SK-N-SH (cell line): Measurements from ENCODE around the gene MTREX. TPM values are rescaled to one million over a fixed set of nuclear protein-coding genes. Genes with fewer than 3 reads are reported as not detected.

Experiments used
- CTCF ChIA-PET: fragments of 300-600, 350-600 bp; formaldehyde crosslinking; extraction: SDS; loops from one replicate; lab custom pipeline; 2021; lab: Yijun Ruan, JAX
- POLR2A ChIA-PET: fragments of 350-600 bp; sonication (Branson Sonifier 250); formaldehyde crosslinking; extraction: SDS; loops from one replicate; lab custom pipeline; 2020; ENCODE audit warnings: antibody characterized with exemption, inconsistent platforms; lab: Yijun Ruan, JAX
- DNase-seq: peaks from one replicate; pipeline ENCODE4 v3.0.0; 2012
- H2AFZ ChIP-seq: fragments of 200-600 bp; sonication (generic); 2 replicates; pipeline ENCODE4 v1.8.1; 2016; ENCODE audit warnings: antibody characterized with exemption, mild to moderate bottlenecking, low read depth
- H3F3A ChIP-seq: fragments of 200-600 bp; sonication (generic); replicated peaks from 2 replicates; pipeline ENCODE3; 2016; ENCODE audit warnings: antibody characterized with exemption, mild to moderate bottlenecking; ENCODE audit not compliant: insufficient read depth
- H3K27ac ChIP-seq, 2 experiments: fragments of 200-500 bp in 1 of 2; fragments of 200-600 bp in 1 of 2; sonication (Bioruptor generic) in 1 of 2; sonication (generic), shearing (Covaris generic) in 1 of 2; 2 replicates each; pipeline versions ENCODE4 v1.5.1 to v1.6.1; 2014 to 2016; ENCODE audit warnings: low read depth in 2 of 2, inconsistent platforms in 1 of 2, low read length in 1 of 2, mild to moderate bottlenecking in 1 of 2, mixed read lengths in 1 of 2
- H3K27me3 ChIP-seq: fragments of 200-600 bp; sonication (generic), shearing (Covaris generic); 2 replicates; pipeline ENCODE4 v1.6.1; 2016; ENCODE audit warnings: mixed run types; ENCODE audit not compliant: insufficient read depth
- H3K36me3 ChIP-seq, 2 experiments: fragments of 200-500 bp in 1 of 2; fragments of 200-600 bp in 1 of 2; sonication (Bioruptor generic) in 1 of 2; sonication (generic) in 1 of 2; replicated peaks in 1 of 2; 2 replicates each; pipeline versions ENCODE3 to v1.5.1; 2014 to 2016; ENCODE audit warnings: low read length in 1 of 2, mild to moderate bottlenecking in 1 of 2; ENCODE audit not compliant: insufficient read depth in 2 of 2, control insufficient read depth in 1 of 2
- H3K4me1 ChIP-seq, 2 experiments: fragments of 200-500 bp in 1 of 2; fragments of 200-600 bp in 1 of 2; sonication (Bioruptor generic) in 1 of 2; sonication (generic), shearing (Covaris generic) in 1 of 2; 2 replicates each; pipeline versions ENCODE4 v1.5.1 to v1.6.1; 2014 to 2016; ENCODE audit warnings: low read depth in 1 of 2, low read length in 1 of 2, mixed run types in 1 of 2; ENCODE audit not compliant: insufficient read depth in 2 of 2, control insufficient read depth in 1 of 2
- H3K4me2 ChIP-seq: fragments of 200-600 bp; sonication (generic), shearing (Covaris generic); 2 replicates; pipeline ENCODE4 v1.6.1; 2017; ENCODE audit warnings: mixed run types
- H3K4me3 ChIP-seq, 2 experiments: fragments of 200-500 bp in 1 of 2; fragments of 200-600 bp in 1 of 2; sonication (Bioruptor generic) in 1 of 2; sonication (generic), shearing (Covaris generic) in 1 of 2; 2 replicates each; pipeline versions ENCODE4 v1.5.1 to v1.8.1; 2014 to 2016; ENCODE audit warnings: low read depth in 2 of 2, inconsistent platforms in 1 of 2, low read length in 1 of 2, mild to moderate bottlenecking in 1 of 2, mixed read lengths in 1 of 2, moderate library complexity in 1 of 2
- H3K79me2 ChIP-seq: fragments of 200-600 bp; sonication (generic); 2 replicates; pipeline ENCODE4 v1.8.1; 2017; ENCODE audit warnings: mild to moderate bottlenecking; ENCODE audit not compliant: insufficient read depth
- H3K9ac ChIP-seq: fragments of 200-600 bp; sonication (generic); 2 replicates; pipeline ENCODE4 v1.6.1; 2017; ENCODE audit warnings: mixed run types
- H3K9me2 ChIP-seq: fragments of 200-600 bp; sonication (generic); 2 replicates; pipeline ENCODE4 v1.6.1; 2017; ENCODE audit warnings: mixed run types
- H3K9me3 ChIP-seq: fragments of 200-600 bp; sonication (generic); 2 replicates; pipeline ENCODE4 v1.6.1; 2017; ENCODE audit warnings: mixed run types, mild to moderate bottlenecking, moderate library complexity
- H4K20me1 ChIP-seq: fragments of 200-600 bp; sonication (generic); 2 replicates; pipeline ENCODE4 v1.6.1; 2017; ENCODE audit warnings: mild to moderate bottlenecking, mixed run types; ENCODE audit not compliant: insufficient read depth
- CHD2 ChIP-seq: fragments of 150-350 bp; IDR thresholded peaks from 2 replicates; pipeline ENCODE4 v1.6.1; 2018; ENCODE audit warnings: low read length; ENCODE audit not compliant: partially characterized antibody
- ELF1 ChIP-seq: IDR thresholded peaks from 2 replicates; pipeline ENCODE4 v1.4.0; 2012
- EZH2phosphoT487 ChIP-seq: fragments of 200-600 bp; sonication (generic); IDR thresholded peaks from 2 replicates; pipeline ENCODE4 v1.6.1; 2017; ENCODE audit warnings: low read depth, mixed run types, mild to moderate bottlenecking, antibody characterized with exemption, moderate library complexity, borderline replicate concordance
- FOSL2 ChIP-seq: IDR thresholded peaks from 2 replicates; pipeline ENCODE4 v1.4.0; 2012; ENCODE audit warnings: low read depth, mild to moderate bottlenecking, moderate library complexity, borderline replicate concordance
- FOXJ3 ChIP-seq: sonication (generic); formaldehyde crosslinking; IDR thresholded peaks from 2 replicates; pipeline ENCODE4 v1.5.1; 2020; ENCODE audit warnings: mild to moderate bottlenecking, missing genetic modification reagents
- GABPA ChIP-seq: IDR thresholded peaks from 2 replicates; pipeline ENCODE4 v1.4.0; 2012; ENCODE audit warnings: low read depth, mild to moderate bottlenecking
- JUND ChIP-seq: IDR thresholded peaks from 2 replicates; pipeline ENCODE4 v1.4.0; 2012
- MEF2A ChIP-seq: IDR thresholded peaks from 2 replicates; pipeline ENCODE4 v1.4.0; 2012; ENCODE audit warnings: low read depth, borderline replicate concordance
- MXI1 ChIP-seq: IDR thresholded peaks from 2 replicates; pipeline ENCODE4 v1.6.1; 2012; ENCODE audit warnings: mild to moderate bottlenecking, low read depth, low read length, improper control_type of control experiment
- POLR2AphosphoS5 ChIP-seq: IDR thresholded peaks from 2 replicates; pipeline ENCODE4 v1.6.1; 2012; ENCODE audit warnings: low read depth, low read length
- RCOR1 ChIP-seq: fragments of 150-350 bp; IDR thresholded peaks from 2 replicates; pipeline ENCODE4 v1.6.1; 2017; ENCODE audit warnings: antibody characterized with exemption, low read length
- SIN3A ChIP-seq: IDR thresholded peaks from 2 replicates; pipeline ENCODE4 v1.6.1; 2012; ENCODE audit warnings: low read depth, mild to moderate bottlenecking, low read length, moderate library complexity, borderline replicate concordance
- TCF12 ChIP-seq: IDR thresholded peaks from 2 replicates; pipeline ENCODE4 v1.4.0; 2012
- WGBS: methylation state at CpG from one replicate; pipeline ENCODE4 v1.1.6; 2017; ENCODE audit warnings: low lambda C conversion rate; 5-methylcytosine and 5-hydroxymethylcytosine counted together
- polyA plus RNA-seq, 3 experiments: library from polyadenylated mRNA; depleted of rRNA; stranded (reverse); fragments of >200 nt; gene quantifications; 2 replicates each; pipeline ENCODE4 v1.2.3, GENCODE V29; 2012
- TF ChIP-seq, protein P1 (sequence below): fragments of 200-600 bp; sonication (generic); IDR thresholded peaks from 2 replicates; pipeline ENCODE4 v1.6.1; 2017; ENCODE audit warnings: antibody characterized with exemption, mild to moderate bottlenecking, moderate library complexity
- TF ChIP-seq, protein P2 (sequence below): IDR thresholded peaks from 2 replicates; pipeline ENCODE4 v1.6.1; 2012; ENCODE audit warnings: mild to moderate bottlenecking, low read depth, low read length, moderate library complexity
- TF ChIP-seq, protein P3 (sequence below): fragments of 150-350 bp; IDR thresholded peaks from 2 replicates; pipeline ENCODE4 v1.6.1; 2016; ENCODE audit warnings: mild to moderate bottlenecking, low read depth, low read length
- TF ChIP-seq, protein P4 (sequence below): fragments of 150-350 bp; IDR thresholded peaks from 2 replicates; pipeline ENCODE4 v1.6.1; 2017; ENCODE audit warnings: antibody characterized with exemption, low read length, low read depth, borderline replicate concordance

MTREX gene
- polyA plus RNA-seq, 1 of the 3 experiments (the other 2 are of a cell fraction): 11.2 TPM

DNA sequence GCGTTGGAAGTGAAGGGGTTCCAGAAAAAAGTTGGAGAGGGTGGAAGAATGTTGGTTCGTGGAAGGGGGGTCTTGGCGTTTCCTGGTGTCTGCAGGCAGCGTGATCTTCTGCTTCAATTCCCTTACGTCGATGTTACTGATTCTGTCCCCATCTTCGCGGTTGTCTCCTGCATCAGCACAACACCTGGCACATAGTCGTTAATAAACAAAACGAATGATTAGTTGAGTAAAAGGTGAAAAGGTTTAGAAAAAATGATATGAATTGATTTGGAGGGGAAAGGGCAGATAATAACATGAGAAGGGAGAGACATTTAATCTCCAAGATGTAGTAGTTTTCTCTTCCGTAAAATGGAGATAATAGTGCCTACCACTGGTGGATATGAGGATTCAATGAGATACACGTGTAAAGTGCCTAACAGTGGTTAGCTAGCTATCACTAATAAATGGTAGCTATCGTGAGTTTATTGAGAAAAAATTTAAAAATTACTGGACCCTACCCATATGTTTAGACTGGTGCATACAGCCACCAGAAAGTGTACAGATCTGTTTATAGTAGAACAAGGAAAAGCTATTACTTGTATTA, 556 bp downstream of the MTREX start:
- peaks cover 5% of the 10 kb centered on the region for H3F3A ChIP-seq
- H3K9ac ChIP-seq: peak overlapping the region; percentile 90
- WGBS: under 1% methylated on average over 13 of the region's 13 CpGs
- peak; percentile 33 for DNase-seq
- peak overlapping the region; percentile 97 for H3K27ac ChIP-seq
- H3K27me3 ChIP-seq: no peaks in the 10 kb centered on the region
- CTCF ChIA-PET: interaction anchor here (0.9 to 2.0 kb wide), 5 partner anchors 13 to 80 kb away, joined by 3 to 5 read pairs (median 3); partner anchors contain the start of gene CCNO
- H2AFZ ChIP-seq: peak overlapping the region; percentile 88
- POLR2A ChIA-PET: interaction anchor here (1.2 kb wide), 1 partner anchor 405 kb away, joined by 5 read pairs; no protein-coding TSS in a partner anchor
- peak overlapping the region; percentile 87 for H3K4me2 ChIP-seq
- H3K9me2 ChIP-seq: no peaks in the 10 kb centered on the region
- TF ChIP-seq, protein P1, sequence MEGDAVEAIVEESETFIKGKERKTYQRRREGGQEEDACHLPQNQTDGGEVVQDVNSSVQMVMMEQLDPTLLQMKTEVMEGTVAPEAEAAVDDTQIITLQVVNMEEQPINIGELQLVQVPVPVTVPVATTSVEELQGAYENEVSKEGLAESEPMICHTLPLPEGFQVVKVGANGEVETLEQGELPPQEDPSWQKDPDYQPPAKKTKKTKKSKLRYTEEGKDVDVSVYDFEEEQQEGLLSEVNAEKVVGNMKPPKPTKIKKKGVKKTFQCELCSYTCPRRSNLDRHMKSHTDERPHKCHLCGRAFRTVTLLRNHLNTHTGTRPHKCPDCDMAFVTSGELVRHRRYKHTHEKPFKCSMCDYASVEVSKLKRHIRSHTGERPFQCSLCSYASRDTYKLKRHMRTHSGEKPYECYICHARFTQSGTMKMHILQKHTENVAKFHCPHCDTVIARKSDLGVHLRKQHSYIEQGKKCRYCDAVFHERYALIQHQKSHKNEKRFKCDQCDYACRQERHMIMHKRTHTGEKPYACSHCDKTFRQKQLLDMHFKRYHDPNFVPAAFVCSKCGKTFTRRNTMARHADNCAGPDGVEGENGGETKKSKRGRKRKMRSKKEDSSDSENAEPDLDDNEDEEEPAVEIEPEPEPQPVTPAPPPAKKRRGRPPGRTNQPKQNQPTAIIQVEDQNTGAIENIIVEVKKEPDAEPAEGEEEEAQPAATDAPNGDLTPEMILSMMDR: peak; percentile 41
- TF ChIP-seq MXI1: peak; percentile 92
- TF ChIP-seq CHD2: no peak
- H3K79me2 ChIP-seq: peaks cover 95% of the 10 kb centered on the region
- H4K20me1 ChIP-seq: peaks cover 20% of the 10 kb centered on the region; the same call in 1 of the 2 replicates
- H3K4me3 ChIP-seq: peak overlapping the region; percentile 93 to 98
- H3K9me3 ChIP-seq: no peaks in the 10 kb centered on the region
- peaks cover 14 to 22% of the 10 kb centered on the region in 2 experiments for H3K4me1 ChIP-seq
- H3K36me3 ChIP-seq: peaks cover 8 to 9% of the 10 kb centered on the region in 2 experiments

DNA sequence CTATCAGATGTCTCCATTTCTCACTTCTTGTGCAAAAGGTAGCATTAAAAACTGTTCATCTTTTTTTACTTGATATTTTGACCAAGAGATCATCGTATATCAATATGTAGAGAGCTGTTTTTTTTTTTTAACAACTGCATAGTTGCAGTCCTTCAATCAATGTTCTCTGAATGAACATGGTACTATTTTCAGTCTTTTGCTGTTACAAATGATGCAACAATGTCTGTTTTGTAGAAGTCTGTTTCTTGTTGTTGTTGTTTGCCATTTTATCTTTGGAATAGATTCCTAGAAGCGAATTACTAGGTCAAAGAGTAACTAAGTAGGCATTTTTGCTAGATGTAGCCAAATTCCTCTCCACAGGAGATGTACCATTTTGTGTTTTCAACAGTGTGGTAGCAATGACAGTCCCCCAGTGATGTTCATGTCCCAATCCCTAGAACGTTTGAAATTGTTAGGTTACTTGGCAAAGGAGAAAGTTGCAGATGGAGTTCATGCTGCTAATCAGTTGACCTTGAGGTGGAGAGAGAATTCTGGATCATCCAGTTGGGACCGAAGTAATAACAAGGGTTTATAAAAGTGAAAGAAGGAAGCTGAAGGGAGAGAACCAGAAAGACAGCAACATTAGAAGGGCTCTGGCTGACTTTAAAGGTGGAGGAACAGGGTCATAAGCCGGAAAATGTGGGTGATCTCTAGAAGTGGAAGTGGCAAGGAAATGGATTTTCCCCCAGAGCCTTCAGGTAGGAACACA, 6.3 kb downstream of the MTREX start:
- CTCF ChIA-PET: interaction anchor here (1.1 to 1.2 kb wide), 2 partner anchors 10 to 378 kb away, joined by 3 read pairs; no protein-coding TSS in a partner anchor
- Histone ChIP-seq H3K27ac (no peak overlapping the region), H3K9ac (no peak overlapping the region), H2AFZ (no peak overlapping the region), H3K36me3 (peaks cover 4 to 5% of the 10 kb centered on the region in 2 experiments), H3K9me2 (no peaks in the 10 kb centered on the region), H3K9me3 (no peaks in the 10 kb centered on the region), H3F3A (no peaks in the 10 kb centered on the region), H3K79me2 (peaks cover 98% of the 10 kb centered on the region), H3K4me1 (peaks cover 0 to 8% of the 10 kb centered on the region in 2 experiments; a peak in 1 of 4 replicates), H3K27me3 (no peaks in the 10 kb centered on the region), H3K4me2 (no peak overlapping the region), H3K4me3 (no peak overlapping the region), H4K20me1 (peaks cover 7% of the 10 kb centered on the region; the same call in 1 of the 2 replicates)
- no peak for DNase-seq
- WGBS: 81% methylated on average over 5 of the region's 5 CpGs
- POLR2A ChIA-PET: no interaction called here
- TF ChIP-seq, protein P2, sequence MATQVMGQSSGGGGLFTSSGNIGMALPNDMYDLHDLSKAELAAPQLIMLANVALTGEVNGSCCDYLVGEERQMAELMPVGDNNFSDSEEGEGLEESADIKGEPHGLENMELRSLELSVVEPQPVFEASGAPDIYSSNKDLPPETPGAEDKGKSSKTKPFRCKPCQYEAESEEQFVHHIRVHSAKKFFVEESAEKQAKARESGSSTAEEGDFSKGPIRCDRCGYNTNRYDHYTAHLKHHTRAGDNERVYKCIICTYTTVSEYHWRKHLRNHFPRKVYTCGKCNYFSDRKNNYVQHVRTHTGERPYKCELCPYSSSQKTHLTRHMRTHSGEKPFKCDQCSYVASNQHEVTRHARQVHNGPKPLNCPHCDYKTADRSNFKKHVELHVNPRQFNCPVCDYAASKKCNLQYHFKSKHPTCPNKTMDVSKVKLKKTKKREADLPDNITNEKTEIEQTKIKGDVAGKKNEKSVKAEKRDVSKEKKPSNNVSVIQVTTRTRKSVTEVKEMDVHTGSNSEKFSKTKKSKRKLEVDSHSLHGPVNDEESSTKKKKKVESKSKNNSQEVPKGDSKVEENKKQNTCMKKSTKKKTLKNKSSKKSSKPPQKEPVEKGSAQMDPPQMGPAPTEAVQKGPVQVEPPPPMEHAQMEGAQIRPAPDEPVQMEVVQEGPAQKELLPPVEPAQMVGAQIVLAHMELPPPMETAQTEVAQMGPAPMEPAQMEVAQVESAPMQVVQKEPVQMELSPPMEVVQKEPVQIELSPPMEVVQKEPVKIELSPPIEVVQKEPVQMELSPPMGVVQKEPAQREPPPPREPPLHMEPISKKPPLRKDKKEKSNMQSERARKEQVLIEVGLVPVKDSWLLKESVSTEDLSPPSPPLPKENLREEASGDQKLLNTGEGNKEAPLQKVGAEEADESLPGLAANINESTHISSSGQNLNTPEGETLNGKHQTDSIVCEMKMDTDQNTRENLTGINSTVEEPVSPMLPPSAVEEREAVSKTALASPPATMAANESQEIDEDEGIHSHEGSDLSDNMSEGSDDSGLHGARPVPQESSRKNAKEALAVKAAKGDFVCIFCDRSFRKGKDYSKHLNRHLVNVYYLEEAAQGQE: no peak
- TF ChIP-seq, protein P3, sequence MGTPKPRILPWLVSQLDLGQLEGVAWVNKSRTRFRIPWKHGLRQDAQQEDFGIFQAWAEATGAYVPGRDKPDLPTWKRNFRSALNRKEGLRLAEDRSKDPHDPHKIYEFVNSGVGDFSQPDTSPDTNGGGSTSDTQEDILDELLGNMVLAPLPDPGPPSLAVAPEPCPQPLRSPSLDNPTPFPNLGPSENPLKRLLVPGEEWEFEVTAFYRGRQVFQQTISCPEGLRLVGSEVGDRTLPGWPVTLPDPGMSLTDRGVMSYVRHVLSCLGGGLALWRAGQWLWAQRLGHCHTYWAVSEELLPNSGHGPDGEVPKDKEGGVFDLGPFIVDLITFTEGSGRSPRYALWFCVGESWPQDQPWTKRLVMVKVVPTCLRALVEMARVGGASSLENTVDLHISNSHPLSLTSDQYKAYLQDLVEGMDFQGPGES: no peak
- TF ChIP-seq TCF12 (no peak), SIN3A (no peak), MEF2A (no peak), FOXJ3 (CRISPR knock-in tag) (no peak), EZH2phosphoT487 (no peak), JUND (no peak), GABPA (no peak), ELF1 (no peak), POLR2AphosphoS5 (no peak), RCOR1 (no peak), FOSL2 (no peak)
- TF ChIP-seq, protein P4, sequence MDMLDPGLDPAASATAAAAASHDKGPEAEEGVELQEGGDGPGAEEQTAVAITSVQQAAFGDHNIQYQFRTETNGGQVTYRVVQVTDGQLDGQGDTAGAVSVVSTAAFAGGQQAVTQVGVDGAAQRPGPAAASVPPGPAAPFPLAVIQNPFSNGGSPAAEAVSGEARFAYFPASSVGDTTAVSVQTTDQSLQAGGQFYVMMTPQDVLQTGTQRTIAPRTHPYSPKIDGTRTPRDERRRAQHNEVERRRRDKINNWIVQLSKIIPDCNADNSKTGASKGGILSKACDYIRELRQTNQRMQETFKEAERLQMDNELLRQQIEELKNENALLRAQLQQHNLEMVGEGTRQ: no peak
